Adrenal gland (tissue), 12 donors: ENCODE results near the gene RNF186. TPM values are rescaled to one million over a fixed set of nuclear protein-coding genes. Genes with fewer than 3 reads are reported as not detected.

Source experiments
- DNase-seq, 7 donors: peaks; one replicate each; pipeline ENCODE4 v3.0.0-alpha.2; 2019 to 2020
- H3K27ac ChIP-seq, 5 donors: fragments of 200-600 bp; sonication (generic) in 4 of 5; 1 replicate in 3 of 5; 2 replicates in 2 of 5; pipeline versions ENCODE4 v1.5.1 to v1.8.0; 2016 to 2020; ENCODE audit warnings: mild to moderate bottlenecking in 1 of 5
- H3K27me3 ChIP-seq: fragments of 200-600 bp; 2 replicates; pipeline ENCODE4 v1.8.0; 2021
- H3K36me3 ChIP-seq, 2 donors: fragments of 200-600 bp; replicated peaks in 1 of 2; 1 replicate in 1 of 2; 2 replicates in 1 of 2; pipeline versions ENCODE4 v1.5.1 to v1.8.0; 2018 to 2022
- H3K4me1 ChIP-seq, 2 donors: fragments of 200-600 bp; replicated peaks in 1 of 2; 1 replicate in 1 of 2; 2 replicates in 1 of 2; pipeline versions ENCODE4 v1.5.1 to v1.8.0; 2018 to 2021
- H3K4me3 ChIP-seq, 4 donors: fragments of 200-600 bp; sonication (generic) in 3 of 4; one replicate each; pipeline ENCODE4 v1.5.1; 2016 to 2018
- H3K9me3 ChIP-seq, 3 donors: fragments of 200-600 bp; sonication (generic) in 1 of 3; replicated peaks in 1 of 3; 1 replicate in 2 of 3; 2 replicates in 1 of 3; pipeline versions ENCODE4 v1.5.1 to v1.8.0; 2016 to 2021
- POLR2A ChIP-seq, 2 donors: fragments of 450-650 bp; IDR thresholded peaks; one replicate each; pipeline ENCODE4 v1.6.1; 2017; ENCODE audit warnings: antibody characterized with exemption in 2 of 2, mild to moderate bottlenecking in 2 of 2, moderate library complexity in 1 of 2
- WGBS, 4 donors: extraction: QIAGEN DNeasy Blood & Tissue Kit in 2 of 4; methylation state at CpG; one replicate each; pipeline versions ENCODE4 v1.1.5 to v1.1.7; 2013 to 2017; 5-methylcytosine and 5-hydroxymethylcytosine counted together
- intact Hi-C, 2 donors: fragments of 100-400 bp; cut with DNase I; formaldehyde crosslinking; loops; one replicate each; pipeline versions ENCODE4 v1.14.1 to v1.15.0; 2022 to 2023
- polyA plus RNA-seq, 3 donors: library from polyadenylated mRNA; stranded (reverse); fragments of 200-250 nt in 2 of 3; fragments of 350-450 nt in 1 of 3; fragmentation: Illumina TruSeq in 1 of 3; extraction: RNeasy Lipid Tissue Mini Kit (QIAGEN cat#74804) in 1 of 3; gene quantifications; one replicate each; pipeline ENCODE4 v1.2.3, GENCODE V29; 2013 to 2014
- total RNA-seq, 9 donors: library from RNA; depleted of rRNA in 4 of 9; stranded (reverse); fragments of >200 nt in 4 of 9; fragments of 120-200 nt in 1 of 9; fragmentation: NEBNext Ultra II Directional in 1 of 9; extraction: Animal tissue kit (Norgen Biotek cat#: 25700) in 1 of 9; gene quantifications; one replicate each; pipeline versions ENCODE4 v1.1.0 to v1.2.4, GENCODE V29; 2013 to 2023
- TF ChIP-seq, protein P1 (sequence below), 6 experiments: fragments of 450-650 bp in 4 of 6; fragments of 200-600 bp in 2 of 6; sonication (generic) in 1 of 6; IDR thresholded peaks; 1 replicate in 5 of 6; 2 replicates in 1 of 6; pipeline versions ENCODE4 v1.5.1 to v1.8.0; 2016 to 2021; ENCODE audit warnings: antibody characterized with exemption in 6 of 6, mild to moderate bottlenecking in 2 of 6, moderate library complexity in 1 of 6
- donor health status: healthy with polysubstance abuse.
- donor health status: Bipolar disorder and iron deficiency.
- donor health status: DM: yes; HTN: yes; CAD: no.
- donor health status: DM: no; HTN: no; CAD: no.
- donor health status: DM: no; HTN: no; CAD: no.
- donor health status: DM: yes; HTN: yes; CAD: no.

RNF186 gene
- total and polyA plus RNA-seq, 12 donors, result not detected

DNA sequence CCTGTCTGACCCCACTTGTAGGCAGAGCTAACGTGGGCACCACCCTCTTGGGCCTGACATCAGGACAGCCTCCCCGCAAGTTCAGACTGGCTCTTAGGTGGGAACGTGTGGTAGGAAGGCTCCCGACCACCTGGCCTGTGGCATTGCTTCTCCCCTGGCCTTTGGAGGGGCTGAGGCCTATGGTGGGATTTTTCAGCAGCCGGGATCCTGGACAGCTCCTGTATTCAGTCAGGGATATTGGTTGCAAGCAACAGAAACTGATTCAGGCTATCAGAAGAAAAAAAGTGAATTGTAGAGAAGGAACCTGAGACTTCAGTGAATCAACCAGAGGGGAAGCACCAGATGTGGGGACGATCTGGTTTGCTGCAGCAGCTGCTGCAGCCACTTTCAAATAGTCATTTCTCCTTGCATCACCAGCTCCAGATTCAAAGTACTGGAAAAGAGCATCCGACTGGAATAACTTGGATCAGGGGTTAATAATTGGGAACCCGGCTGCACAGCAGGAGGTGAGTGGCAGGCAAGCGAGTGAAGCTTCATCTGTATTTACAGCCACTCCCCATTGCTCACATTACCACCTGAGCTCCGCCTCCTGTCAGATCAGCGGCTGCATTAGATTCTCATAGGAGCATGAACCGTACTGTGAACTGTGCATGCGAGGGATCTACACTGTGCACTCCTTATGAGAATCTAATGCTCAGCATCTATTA is 5.9 kb downstream of the RNF186 start:
- no peak overlapping the region for H3K27ac ChIP-seq
- H3K4me3 ChIP-seq, result no peak overlapping the region
- H3K9me3 ChIP-seq, result no peaks in the 10 kb centered on the region
- TF ChIP-seq POLR2A (IDR thresholded peaks at IDR 0.05), result no peak
- TF ChIP-seq, protein P1, sequence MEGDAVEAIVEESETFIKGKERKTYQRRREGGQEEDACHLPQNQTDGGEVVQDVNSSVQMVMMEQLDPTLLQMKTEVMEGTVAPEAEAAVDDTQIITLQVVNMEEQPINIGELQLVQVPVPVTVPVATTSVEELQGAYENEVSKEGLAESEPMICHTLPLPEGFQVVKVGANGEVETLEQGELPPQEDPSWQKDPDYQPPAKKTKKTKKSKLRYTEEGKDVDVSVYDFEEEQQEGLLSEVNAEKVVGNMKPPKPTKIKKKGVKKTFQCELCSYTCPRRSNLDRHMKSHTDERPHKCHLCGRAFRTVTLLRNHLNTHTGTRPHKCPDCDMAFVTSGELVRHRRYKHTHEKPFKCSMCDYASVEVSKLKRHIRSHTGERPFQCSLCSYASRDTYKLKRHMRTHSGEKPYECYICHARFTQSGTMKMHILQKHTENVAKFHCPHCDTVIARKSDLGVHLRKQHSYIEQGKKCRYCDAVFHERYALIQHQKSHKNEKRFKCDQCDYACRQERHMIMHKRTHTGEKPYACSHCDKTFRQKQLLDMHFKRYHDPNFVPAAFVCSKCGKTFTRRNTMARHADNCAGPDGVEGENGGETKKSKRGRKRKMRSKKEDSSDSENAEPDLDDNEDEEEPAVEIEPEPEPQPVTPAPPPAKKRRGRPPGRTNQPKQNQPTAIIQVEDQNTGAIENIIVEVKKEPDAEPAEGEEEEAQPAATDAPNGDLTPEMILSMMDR (IDR thresholded peaks at IDR 0.05), result no peak
- H3K27me3 ChIP-seq, result no peaks in the 10 kb centered on the region
- DNase-seq, result no peak
- WGBS, 4 donors, result 78 to 87% (median 86%) methylated on average over 9 to 13 of the region's 13 CpGs
- no peaks in the 10 kb centered on the region for H3K36me3 ChIP-seq
- intact Hi-C loops, result no loop called here
- no peaks in the 10 kb centered on the region for H3K4me1 ChIP-seq

DNA sequence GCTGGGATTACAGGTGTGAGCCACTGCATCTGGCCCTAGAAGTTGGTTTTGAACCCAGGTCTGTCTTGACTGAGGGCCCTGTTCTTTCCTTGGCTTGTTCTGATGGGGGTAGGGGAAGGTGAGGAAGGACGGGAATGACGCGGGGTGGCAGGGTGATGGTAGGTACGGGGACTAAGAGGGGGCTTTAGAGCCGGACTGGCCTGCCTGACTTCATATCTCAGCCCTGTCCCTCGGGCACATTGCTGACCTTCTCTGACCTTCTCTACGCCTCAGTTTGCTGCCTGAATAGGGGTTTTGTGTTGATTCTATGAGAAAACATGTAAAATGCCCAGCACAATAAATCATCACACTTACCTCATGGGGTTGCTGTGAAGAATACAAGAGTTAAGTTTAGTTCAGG is 6.7 kb downstream of the RNF186 start:
- intact Hi-C loops, result no loop called here
- Histone ChIP-seq H3K4me3 (no peak overlapping the region), H3K9me3 (no peaks in the 10 kb centered on the region), H3K36me3 (no peaks in the 10 kb centered on the region), H3K4me1 (no peaks in the 10 kb centered on the region), H3K27me3 (no peaks in the 10 kb centered on the region), H3K27ac (no peak overlapping the region)
- WGBS, 4 donors, result 84 to 91% (median 87%) methylated on average over 4 to 7 of the region's 7 CpGs
- DNase-seq, result no peak
- TF ChIP-seq POLR2A (IDR thresholded peaks at IDR 0.05), result no peak
- TF ChIP-seq, protein P1 (IDR thresholded peaks at IDR 0.05), result no peak

DNA sequence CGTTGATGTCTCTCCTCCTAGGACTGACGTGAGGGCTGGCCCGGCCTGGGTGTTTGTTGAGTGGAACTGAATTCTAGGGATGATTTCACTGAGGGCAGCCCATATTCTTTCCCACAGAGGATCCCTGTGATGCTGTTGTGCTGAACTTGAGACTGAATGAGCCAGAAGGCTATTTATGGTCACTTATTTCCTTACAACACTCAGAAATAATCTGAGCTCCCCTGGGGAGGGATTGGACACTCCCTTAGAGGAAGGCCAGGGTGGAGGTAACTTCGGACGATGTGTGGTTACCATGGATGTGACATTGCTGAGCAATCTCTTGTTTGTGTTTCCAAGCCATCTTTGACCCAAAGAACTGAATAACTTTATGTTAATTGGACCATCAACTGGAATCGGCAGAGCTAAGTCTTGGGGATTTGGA is 10.2 kb downstream of the RNF186 start:
- 74 to 85% (median 81%) methylated on average over 6 of the region's 6 CpGs for WGBS, 4 donors
- H3K9me3 ChIP-seq, result no peaks in the 10 kb centered on the region
- DNase-seq, result no peak
- H3K36me3 ChIP-seq, result no peaks in the 10 kb centered on the region
- TF ChIP-seq POLR2A (IDR thresholded peaks at IDR 0.05), result no peak
- TF ChIP-seq, protein P1 (IDR thresholded peaks at IDR 0.05), result no peak
- intact Hi-C loops, result no loop called here
- no peak overlapping the region for H3K27ac ChIP-seq
- H3K27me3 ChIP-seq, result no peaks in the 10 kb centered on the region
- no peak overlapping the region for H3K4me3 ChIP-seq
- H3K4me1 ChIP-seq, result no peaks in the 10 kb centered on the region

DNA sequence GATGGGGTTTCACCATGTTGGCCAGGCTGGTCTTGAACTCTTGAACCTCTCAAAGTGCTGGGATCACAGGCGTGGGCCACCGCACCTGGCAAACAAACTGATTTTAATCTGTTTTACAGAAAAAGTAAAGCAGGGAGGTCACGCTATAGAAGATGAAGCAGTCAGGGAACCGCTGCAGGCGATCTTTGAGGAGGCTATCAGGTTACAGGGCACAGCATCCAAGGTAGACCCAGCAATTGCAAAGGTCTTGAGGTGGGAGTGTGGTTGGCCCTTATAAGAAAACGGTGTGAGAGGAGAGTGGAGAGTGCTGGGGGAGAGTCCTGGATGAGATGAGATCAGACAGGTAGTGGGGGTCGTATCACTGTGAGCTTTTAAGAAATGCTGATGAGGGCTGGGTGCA is 12.8 kb downstream of the RNF186 start:
- WGBS, 4 donors, result 66 to 74% (median 72%) methylated on average over 6 to 7 of the region's 7 CpGs
- Histone ChIP-seq H3K27ac (no peak overlapping the region), H3K27me3 (no peaks in the 10 kb centered on the region), H3K9me3 (no peaks in the 10 kb centered on the region), H3K4me1 (peaks cover 9% of the 10 kb centered on the region in 2 donors), H3K4me3 (no peak overlapping the region), H3K36me3 (no peaks in the 10 kb centered on the region)
- TF ChIP-seq, protein P1 (IDR thresholded peaks at IDR 0.05), result no peak
- TF ChIP-seq POLR2A (IDR thresholded peaks at IDR 0.05), result no peak
- DNase-seq, result no peak
- intact Hi-C loops, result no loop called here
